ENCODE results near the gene CFAP43.

- TF ChIP-seq YY1 (IDR thresholded peaks at IDR 0.05; ENCODE audit: low read depth, low read length) (no peak), GABPA (IDR thresholded peaks at IDR 0.05; ENCODE audit: borderline replicate concordance, insufficient read depth, low read length) (no peak), CREB1 (IDR thresholded peaks at IDR 0.05) (no peak), SIN3A (conservative IDR thresholded peaks at IDR 0.05 in 1 of 2, IDR thresholded peaks at IDR 0.05 in 1 of 2; ENCODE audit: low read depth in 1 of 2, low read length in 2 of 2) (no peak), KDM5A (IDR thresholded peaks at IDR 0.05; ENCODE audit: low read length) (no peak), CHD2 (IDR thresholded peaks at IDR 0.05; ENCODE audit: low read length) (no peak), EP300 (IDR thresholded peaks at IDR 0.05; ENCODE audit: borderline replicate concordance in 1 of 2, low read depth in 2 of 2, low read length in 2 of 2) (no peak)
- TF ChIP-seq, protein P1, sequence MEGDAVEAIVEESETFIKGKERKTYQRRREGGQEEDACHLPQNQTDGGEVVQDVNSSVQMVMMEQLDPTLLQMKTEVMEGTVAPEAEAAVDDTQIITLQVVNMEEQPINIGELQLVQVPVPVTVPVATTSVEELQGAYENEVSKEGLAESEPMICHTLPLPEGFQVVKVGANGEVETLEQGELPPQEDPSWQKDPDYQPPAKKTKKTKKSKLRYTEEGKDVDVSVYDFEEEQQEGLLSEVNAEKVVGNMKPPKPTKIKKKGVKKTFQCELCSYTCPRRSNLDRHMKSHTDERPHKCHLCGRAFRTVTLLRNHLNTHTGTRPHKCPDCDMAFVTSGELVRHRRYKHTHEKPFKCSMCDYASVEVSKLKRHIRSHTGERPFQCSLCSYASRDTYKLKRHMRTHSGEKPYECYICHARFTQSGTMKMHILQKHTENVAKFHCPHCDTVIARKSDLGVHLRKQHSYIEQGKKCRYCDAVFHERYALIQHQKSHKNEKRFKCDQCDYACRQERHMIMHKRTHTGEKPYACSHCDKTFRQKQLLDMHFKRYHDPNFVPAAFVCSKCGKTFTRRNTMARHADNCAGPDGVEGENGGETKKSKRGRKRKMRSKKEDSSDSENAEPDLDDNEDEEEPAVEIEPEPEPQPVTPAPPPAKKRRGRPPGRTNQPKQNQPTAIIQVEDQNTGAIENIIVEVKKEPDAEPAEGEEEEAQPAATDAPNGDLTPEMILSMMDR (IDR thresholded peaks at IDR 0.05; ENCODE audit: control extremely low read depth in 1 of 3, insufficient read depth in 1 of 3, low read depth in 1 of 3, low read length in 3 of 3), result no peak
Measured at GRCh38 chr10:104130041-104130440, 102.1 kb downstream of the CFAP43 start.

Measured in H1 (cell line).